H1 (cell line): ENCODE data around the gene SLC25A17.

Source experiments
- ASH2L ChIP-seq: fragments of 200-600, 300-600 bp; sonication (generic); IDR thresholded peaks from one replicate; pipeline ENCODE4 v1.7.1; 2017; ENCODE audit warnings: low read length
- CBX5 ChIP-seq: fragments of 300-800, 300-1000 bp; sonication (generic); IDR thresholded peaks from 2 replicates; pipeline ENCODE4 v1.7.1; 2016; ENCODE audit warnings: antibody characterized with exemption, low read length, low read depth
- CEBPB ChIP-seq: IDR thresholded peaks from 2 replicates; pipeline ENCODE4 v1.6.1; 2012; ENCODE audit warnings: low read depth, low read length
- CHD1 ChIP-seq: IDR thresholded peaks from 2 replicates; pipeline ENCODE4 v1.6.1; 2012; ENCODE audit warnings: low read depth, low read length, improper control_type of control experiment
- CTCF ChIP-seq, 3 experiments: IDR thresholded peaks; 1 replicate in 2 of 3; 2 replicates in 1 of 3; pipeline versions ENCODE4 v1.5.1 to v1.6.1; 2011; ENCODE audit warnings: low read length in 3 of 3, mild to moderate bottlenecking in 3 of 3, inconsistent platforms in 2 of 3, low read depth in 1 of 3, moderate library complexity in 1 of 3; ENCODE audit not compliant: insufficient read depth in 1 of 3; ENCODE audit errors: control extremely low read depth in 1 of 3
- EZH2 ChIP-seq: fragments of 200-600 bp; sonication (generic); IDR thresholded peaks from 2 replicates; pipeline ENCODE4 v1.7.1; 2012; ENCODE audit warnings: low read depth, mild to moderate bottlenecking, moderate library complexity, low read length, inconsistent platforms; ENCODE audit not compliant: severe bottlenecking
- JUND ChIP-seq: IDR thresholded peaks from 2 replicates; pipeline ENCODE4 v1.6.1; 2011; ENCODE audit warnings: mild to moderate bottlenecking, improper control_type of control experiment, low read length
- KDM1A ChIP-seq: fragments of 200-600, 300-600 bp; sonication (generic); IDR thresholded peaks from 2 replicates; pipeline ENCODE4 v1.7.1; 2016; ENCODE audit warnings: mild to moderate bottlenecking, low read length, borderline replicate concordance
- MAX ChIP-seq: IDR thresholded peaks from 2 replicates; pipeline ENCODE4 v1.6.1; 2012; ENCODE audit warnings: inconsistent platforms
- POLR2A ChIP-seq, 2 experiments: IDR thresholded peaks; 1 replicate in 1 of 2; 2 replicates in 1 of 2; pipeline ENCODE4 v1.6.1; 2011; ENCODE audit warnings: low read depth in 2 of 2, low read length in 2 of 2, mild to moderate bottlenecking in 2 of 2; ENCODE audit errors: control extremely low read depth in 1 of 2
- POLR2AphosphoS5 ChIP-seq: IDR thresholded peaks from 2 replicates; pipeline ENCODE4 v1.6.1; 2011; ENCODE audit warnings: low read depth, low read length
- RAD21 ChIP-seq, 2 experiments: IDR thresholded peaks in 1 of 2; conservative IDR thresholded peaks in 1 of 2; 2 replicates each; pipeline ENCODE4 v1.6.1; 2011; ENCODE audit warnings: low read depth in 2 of 2, low read length in 2 of 2, improper control_type of control experiment in 1 of 2, inconsistent platforms in 1 of 2, mild to moderate bottlenecking in 1 of 2, moderate library complexity in 1 of 2

- TF ChIP-seq CTCF (IDR thresholded peaks at IDR 0.05; ENCODE audit: control extremely low read depth in 1 of 3, insufficient read depth in 1 of 3, low read depth in 1 of 3, low read length in 3 of 3) (no peak), JUND (no peak), POLR2A (IDR thresholded peaks at IDR 0.05; ENCODE audit: control extremely low read depth in 1 of 2, low read depth in 2 of 2, low read length in 2 of 2) (no peak), ASH2L (no peak), CBX5 (no peak), CEBPB (no peak), MAX (no peak), CHD1 (no peak), POLR2AphosphoS5 (no peak), KDM1A (no peak), EZH2 (no peak), RAD21 (IDR thresholded peaks at IDR 0.05 in 1 of 2, conservative IDR thresholded peaks at IDR 0.05 in 1 of 2; ENCODE audit: low read depth in 2 of 2, low read length in 2 of 2) (no peak)
These were observed 38.2 kb upstream of the SLC25A17 start for GRCh38 chr22:40857309-40857855.
